NCI-H2227 treated with DMSO at 0.1 percent for 48 hours (cell line): ENCODE measurements around the gene HDAC9.
"Not testable (repeated sequence)": the region's sequence is repeated elsewhere in the genome, so short reads cannot be mapped to it uniquely, and the experiment has no call there.

Experiments
- DNase-seq: peaks from one replicate; lab custom pipeline; 2025; lab: John Stamatoyannopoulos, UW

The HDAC9 gene

DNA sequence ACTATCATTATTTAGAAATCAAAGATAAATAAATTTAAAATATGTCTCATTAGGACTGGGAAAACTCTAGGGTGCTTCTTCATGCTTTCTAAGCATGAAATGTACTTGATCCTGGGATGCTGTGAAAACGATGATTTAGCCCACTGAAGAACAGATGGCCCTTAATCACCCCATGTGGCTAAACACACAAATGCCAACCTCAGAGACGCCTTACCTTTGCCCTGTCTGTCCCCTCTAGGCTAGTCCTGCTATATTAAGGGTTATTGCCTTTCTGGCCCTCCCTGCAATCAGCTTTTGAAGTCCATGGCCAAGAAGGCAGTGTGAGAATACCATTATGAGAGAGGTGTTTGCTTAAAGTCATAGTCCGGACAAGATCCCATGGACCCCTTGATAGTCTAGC is 404.7 kb downstream of the HDAC9 start:
- DNase-seq, result no peak

DNA sequence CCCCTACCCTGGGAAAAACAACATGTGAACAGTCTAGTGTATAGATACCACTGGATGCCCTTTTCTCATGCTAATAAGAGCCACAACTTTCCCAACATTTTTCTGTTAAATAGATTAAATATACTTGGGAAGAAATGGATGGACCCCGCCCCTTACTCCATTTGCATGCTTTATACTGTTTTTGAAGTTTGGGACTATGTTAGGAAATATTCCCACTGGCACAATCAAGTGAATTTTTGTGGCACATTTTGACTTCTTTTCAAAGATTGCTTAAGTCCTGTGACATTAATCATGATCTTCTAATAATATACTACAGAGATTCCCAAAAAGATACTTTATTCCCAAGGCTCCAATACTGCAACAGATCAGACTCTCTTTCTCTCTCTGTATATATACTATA is 405.3 kb downstream of the HDAC9 start:
- DNase-seq, result no peak

DNA sequence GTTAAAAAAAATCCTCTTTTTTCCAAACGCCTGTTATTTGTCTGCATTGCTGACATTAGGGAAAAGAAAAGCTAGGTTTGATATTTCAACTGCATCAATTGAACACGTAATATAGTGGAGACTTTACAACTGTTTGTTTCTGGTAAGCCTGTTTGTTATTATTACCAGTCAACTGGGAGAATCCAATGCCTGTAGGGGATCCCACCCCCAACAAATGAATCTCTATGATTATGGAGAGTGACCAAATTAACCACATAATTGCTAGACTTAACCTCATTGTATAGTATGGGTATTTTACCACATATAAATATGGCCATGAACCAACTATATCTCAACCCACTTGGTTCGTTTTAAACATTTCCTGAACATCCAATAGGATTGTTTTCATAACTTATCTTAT is 405.8 kb downstream of the HDAC9 start:
- DNase-seq, result no peak

DNA sequence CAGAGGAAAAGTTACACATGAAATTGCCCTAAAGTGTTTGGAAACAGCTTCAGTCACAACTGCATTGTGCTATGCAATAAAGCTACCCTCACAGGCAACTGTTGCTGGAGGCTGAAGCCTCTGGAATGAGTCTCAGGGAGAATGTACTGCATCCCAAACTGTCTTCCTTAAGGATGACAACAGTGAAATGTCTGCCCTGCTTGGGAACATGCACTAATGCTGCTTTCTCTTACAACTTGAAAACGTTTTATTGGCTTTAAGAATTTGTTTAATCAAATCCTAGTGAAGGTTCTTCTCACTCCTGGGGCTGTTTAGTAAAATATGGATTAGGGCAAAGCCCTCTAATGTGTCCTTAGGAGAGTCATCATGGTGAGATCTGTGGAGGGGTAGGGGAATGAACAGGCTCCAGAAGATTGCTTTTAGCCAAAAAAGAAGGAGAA is 406.5 kb downstream of the HDAC9 start:
- DNase-seq, result no peak

DNA sequence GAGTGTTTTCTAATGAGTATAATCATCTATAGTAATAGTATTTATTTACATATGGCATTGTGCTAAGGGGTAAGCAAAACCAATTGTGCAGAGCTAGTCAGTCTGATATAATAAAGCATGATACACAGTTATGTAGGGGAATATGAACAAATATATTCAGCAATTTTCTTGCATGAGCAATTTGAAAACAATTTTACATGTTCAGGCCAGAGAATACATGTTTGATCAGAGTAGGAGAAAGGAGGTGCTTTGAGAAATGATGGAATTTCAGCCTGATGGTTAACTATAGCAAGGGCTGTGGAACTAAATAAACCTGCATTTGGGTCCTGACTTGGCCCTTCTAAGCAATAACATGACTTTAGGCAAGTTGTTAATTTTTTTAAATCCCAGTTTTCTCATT is 407.3 kb downstream of the HDAC9 start:
- DNase-seq, result no peak

DNA sequence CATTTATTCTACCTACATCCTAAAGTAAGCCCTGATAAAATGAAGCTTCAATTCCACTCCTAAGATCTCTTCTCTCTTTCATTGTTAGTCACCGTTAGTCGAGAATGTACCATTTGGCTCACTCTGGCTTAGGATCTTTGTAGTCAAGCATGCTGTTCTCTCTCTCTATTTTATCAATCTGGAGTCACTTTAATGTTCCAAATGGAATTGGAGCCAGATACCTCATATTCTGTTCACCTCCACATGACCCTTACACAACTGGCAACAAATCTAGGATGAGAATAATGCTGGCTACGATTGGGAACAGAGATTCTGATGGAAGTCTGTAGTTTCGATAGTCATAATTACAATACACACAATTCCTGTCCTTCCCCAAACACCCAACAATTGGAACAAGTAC is 408.1 kb downstream of the HDAC9 start:
- no peak for DNase-seq

DNA sequence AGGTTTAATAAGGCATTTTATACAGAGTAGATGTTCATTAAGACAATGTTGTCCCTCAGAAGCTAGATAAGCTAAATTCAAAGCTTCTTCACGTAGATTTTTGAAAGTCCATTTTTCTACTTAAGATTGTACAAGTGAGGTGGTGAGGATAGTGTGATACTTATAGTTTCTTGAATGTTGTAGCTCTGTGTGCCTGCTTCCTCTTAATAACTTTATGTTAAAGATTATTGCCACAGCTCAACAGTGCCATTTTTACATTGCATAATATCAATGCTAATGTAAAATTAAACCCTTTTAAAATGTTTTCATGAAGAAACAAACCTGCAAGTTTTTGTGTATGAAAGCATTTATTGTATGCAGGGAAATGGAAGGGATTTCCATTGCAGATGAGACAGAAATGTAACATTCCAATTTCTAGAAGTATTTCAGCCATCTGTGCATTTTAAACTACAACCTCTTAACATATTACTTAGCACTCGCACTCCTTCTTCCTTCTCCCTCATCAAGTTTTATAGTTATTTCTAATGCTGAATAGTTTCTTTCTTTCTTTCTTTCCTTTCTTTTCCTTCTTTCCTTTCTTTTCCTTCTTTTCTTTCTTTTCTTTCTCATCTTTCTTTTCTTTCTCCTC is 409.9 kb downstream of the HDAC9 start:
- DNase-seq, result no peak

DNA sequence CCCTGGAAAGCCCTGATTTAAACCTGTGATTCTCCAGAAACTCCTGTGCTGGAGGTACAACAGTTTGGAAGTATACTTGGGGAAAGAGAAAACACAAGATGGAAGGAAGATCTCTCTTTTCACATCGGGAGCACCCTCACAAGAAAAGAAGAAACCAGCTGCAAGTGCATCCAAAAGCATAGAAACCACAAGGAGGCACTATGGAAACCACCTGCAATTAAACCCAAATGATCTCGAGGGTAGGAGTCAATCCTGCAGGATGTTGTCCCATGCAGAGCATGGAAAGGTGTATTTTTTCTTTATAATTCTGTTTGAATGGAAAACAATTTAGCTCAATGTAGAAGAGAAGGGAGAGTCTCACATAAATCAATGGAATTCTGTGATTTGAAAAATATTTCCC is 411.4 kb downstream of the HDAC9 start:
- DNase-seq, result no peak

DNA sequence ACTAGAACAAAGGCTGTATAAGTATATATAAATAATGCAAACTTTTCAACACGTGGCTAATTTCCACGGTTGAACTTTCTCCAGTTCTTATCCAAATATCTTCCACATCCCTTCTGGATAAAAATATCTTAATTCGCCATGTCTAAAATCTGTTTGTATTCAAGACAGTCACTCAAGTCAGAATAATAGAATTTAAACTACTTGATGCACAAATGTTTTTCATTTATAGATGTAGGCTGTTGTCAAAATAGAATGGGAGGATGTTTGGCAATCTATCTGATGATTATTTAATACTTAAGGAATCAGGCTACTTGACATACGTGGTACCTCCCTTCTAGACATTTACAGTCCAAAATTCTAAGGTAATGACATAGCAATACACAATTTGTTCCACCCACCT is 417.6 kb downstream of the HDAC9 start:
- no peak for DNase-seq

DNA sequence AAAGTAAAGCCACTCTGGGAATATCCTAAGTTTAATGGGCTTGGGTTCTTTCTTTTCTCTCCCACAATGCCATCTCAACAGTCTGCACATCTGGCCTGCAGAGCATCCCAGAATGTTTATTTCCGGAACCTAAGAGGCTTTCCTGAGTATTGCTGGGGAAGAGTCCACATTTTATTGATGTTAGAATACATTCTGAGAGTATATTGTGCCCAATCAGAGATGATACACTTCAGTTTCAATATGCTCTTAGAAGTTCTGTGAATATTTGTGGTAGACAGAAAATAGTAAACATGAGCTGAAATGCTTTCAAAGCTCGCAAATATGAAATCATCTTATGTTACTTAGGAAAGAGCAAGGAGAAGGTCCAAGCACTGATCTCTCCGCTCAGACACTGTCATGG is 421.3 kb downstream of the HDAC9 start:
- DNase-seq, result no peak

DNA sequence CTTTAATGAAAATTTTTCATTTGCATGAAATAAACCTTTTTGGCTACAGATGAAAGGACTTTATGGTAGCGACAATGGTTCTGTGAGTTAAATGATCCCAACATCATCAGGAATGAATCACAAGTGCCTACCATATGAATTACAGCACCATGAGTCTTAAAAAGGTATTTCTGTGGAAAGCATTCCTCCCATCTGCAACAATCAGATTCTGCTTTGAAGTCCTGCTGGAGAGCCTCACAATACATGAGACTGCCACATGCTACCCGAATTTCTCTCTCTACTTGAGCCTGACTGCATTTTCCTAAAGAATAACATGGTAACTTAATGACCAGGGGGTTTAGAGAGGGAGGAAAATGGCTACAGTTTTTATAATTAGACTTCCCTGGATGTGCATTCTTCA is 431.6 kb downstream of the HDAC9 start:
- no peak for DNase-seq

DNA sequence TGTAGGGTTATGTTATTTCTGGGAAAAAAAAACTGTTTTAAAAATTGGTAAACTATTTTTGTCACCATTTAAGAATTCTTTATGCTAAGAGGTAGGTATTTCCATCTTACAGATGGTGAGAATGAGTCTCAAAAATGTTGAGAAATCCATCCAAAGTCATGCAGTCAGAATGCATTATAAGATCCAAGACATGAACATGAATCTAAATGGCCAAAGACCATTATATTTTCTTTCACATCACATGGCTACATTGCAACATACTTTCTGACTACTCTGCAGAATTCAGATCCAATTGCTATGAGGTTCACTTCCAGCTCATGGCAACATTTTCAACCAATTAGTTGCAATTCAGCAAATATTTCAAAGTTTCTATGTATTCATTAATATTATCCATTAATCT is 440.7 kb downstream of the HDAC9 start:
- DNase-seq, result no peak

DNA sequence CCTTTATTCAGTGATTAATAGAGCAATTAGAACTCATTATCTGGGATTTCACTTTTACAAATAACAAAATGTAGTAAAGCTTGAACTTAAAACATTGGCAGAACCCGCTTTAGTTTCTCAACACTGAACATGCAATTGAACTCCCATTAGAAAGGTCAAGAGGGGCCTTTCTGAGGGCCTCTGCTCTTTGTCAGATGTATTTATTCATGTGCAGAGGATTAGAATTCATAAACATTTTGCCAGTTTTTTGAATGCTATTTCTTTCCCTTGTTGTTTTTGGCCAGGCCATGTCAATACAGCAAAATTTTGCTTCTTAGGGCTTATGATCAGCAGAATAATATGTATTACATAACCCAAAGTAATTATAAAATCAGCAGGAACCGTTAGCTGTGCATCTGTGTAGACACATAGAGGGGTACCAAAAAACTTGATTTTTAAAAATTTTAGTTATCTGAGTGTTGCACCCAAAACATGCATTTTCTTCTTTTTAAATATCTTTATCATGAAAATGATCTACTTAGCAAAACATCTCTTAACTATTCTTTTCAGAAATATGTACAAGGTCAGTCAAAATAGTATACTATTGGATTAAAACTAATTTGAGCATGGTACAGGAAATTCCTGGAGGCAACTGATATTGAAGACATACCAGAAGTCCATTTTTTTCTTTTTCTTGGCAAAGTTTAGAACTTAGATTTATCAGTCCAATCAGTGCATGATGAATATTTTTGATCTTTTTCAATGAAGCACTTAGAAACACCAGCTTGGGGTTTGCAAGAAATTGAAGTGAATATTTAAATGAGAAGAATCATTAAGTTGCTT is 444.4 kb downstream of the HDAC9 start:
- no peak for DNase-seq

DNA sequence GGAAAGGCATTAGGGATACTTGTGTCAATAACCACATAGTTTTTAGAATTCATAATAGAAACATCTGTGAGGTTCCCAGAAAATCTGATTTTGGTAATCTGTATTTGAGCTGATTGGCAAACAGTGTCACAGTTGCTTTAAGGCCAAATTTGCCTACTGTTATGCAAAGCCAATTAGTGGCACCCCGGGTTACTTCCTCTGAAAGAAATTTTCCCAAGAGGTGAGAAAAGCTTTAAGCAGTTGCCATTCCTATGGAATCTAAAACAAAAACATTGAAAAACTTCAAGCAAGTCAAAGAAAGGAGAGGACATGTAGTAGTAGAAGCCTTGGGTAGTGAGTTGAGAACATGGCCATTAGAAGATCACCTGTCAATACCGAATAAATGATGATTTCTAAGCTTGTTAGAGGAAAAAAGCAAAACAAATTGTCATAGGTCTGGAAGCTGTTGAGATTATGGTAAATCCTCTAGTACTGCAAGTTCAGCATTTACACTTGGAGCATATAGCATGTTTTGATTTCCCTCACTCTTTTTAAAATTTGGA is 445.1 kb downstream of the HDAC9 start:
- no peak for DNase-seq

DNA sequence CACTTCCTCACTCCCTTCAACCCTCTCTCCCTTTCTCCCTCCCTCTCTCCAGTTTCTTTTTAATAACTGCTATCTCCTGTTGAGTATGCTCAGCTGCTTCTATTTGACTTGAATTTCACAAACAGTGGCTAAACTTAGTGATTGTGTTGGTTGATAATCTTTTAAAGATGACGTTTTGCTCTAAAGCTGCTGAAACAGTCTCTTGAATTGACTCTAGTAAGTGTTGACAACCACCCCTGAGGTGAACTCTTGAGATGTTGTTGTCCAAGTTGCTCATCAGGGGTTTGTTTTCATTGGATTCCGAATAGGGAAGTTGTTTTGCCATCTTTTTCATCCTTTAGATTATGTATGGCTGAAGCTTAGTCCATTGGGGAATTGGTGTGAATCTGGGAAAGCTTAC is 445.7 kb downstream of the HDAC9 start:
- DNase-seq, result no peak

DNA sequence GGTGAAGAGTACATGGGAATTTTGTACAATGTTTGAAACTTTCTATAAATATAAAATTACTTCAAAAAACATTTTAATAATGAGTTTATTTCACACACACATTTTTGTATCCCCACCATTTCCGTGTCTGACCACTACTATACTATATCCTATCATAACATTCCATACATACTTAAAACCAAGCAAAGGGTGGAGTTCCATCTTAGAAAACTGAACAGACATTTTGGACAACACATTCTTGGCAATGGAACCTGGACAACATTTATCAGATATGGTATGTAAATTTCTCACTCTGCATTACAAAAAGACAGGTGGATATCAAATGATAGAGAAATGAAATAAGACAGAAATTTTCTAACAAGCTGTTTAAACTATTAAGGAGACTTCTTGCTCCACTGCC is 453.0 kb downstream of the HDAC9 start:
- DNase-seq, result no peak

DNA sequence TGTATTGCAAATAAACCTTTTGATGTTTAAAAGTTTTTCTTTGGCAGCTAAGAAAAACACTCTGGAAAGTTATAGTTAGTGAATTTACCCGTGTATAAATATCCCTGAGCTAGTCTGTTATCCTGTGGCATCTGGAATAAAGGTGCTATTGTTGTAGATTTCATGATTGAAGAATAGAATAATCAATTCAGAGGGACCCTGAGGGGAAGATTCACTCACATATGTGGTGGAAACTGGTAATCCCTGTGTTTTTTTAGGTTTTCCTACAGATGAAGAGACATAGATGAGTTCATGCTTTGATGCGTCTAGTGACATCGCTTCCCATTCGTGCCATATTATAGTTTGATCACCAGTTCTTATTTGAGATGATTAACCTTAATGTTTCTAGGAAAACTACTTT is 457.3 kb downstream of the HDAC9 start:
- no peak for DNase-seq

DNA sequence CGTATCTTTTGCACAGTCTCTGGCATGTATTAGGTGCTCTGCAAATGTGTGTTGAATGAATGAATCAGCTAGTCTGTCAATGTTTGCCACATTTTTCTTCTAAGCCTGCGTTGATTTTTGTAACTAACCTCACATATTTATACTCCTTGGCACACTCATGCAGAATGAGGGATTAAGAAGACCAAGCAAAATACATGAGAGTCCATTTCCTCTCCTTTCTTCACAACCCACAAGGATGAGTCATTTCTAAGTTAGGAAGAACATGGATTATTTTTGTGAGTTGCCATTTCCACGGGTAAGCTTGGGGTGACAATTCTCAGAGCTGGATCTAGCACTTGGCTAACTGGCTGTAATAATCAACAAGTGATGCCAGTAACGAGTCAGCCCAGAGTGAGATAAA is 463.1 kb downstream of the HDAC9 start:
- DNase-seq, result no peak

DNA sequence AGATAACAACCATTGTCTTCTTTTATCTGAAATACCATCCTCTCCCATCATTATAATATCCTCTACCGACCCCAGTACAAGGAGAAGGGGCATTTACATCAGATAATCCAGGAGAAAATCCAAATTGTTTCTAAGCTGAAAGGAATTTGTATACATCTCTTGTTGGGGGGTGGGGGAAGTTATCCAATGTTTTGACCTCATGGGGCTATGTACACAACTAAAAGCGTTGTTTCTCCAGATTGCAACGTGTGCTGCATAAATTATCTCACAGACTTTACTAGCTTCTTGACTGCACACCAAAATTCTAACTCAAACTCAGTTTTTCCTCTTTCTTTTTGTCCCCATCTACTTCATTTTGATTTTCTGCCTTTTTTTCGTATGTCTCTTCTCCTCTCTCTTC is 465.2 kb downstream of the HDAC9 start:
- no peak for DNase-seq

DNA sequence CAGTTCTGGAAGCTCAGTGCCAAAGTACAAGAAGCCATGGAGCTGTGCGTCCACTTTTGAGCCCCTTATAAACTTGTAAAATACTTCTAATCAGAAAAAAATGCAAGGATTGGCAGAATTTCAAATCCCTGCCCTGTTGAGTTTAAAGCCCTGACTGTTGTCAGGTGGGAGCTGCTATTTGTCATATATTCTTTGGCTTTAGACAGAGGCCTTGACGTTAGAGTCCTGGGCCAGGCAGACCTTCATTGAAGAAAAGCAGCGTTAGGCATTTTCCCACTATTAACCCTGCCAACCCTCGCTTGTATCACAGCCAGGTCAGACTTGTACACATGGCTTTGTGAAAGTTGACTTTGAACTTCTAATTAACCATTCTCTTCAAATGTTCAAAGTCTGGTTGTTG is 466.5 kb downstream of the HDAC9 start:
- DNase-seq, result no peak

DNA sequence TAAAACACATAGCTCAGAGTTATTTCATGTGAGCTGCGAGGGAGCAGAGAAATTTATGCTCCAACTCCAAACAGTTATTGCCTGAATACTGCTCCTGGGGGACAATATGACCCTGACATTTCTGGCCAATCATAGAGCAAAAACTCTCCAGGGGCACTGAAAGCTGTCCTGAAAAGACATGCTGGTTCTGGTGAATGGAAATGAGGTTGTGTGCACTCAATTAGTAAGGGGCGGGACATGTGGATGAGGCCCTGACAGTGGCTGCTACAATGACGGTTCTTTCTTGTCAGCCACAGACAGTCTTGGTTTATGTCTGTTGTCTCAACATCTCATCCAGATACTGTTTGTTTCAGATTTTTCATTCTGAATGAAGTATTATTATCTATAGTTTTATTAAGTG is 470.1 kb downstream of the HDAC9 start:
- DNase-seq, result no peak

DNA sequence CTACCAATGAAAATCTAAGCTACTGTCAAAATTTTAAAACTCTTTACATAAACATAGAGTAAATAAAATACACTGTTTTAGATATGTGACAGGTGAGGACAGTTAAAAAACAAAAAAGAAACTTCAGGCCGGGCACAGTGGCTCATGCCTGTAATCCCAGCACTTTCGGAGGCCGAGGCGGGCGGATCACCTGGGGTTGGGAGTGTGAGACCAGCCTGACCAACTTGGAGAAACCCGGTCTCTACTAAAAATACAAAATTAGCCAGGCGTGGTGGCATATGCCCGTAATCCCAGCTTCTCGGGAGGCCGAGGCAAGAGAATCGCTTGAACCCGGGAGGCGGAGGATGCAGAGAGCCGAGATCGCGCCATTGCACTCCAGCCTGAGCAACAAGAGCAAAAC is 472.2 kb downstream of the HDAC9 start:
- not testable (repeated sequence) for DNase-seq

DNA sequence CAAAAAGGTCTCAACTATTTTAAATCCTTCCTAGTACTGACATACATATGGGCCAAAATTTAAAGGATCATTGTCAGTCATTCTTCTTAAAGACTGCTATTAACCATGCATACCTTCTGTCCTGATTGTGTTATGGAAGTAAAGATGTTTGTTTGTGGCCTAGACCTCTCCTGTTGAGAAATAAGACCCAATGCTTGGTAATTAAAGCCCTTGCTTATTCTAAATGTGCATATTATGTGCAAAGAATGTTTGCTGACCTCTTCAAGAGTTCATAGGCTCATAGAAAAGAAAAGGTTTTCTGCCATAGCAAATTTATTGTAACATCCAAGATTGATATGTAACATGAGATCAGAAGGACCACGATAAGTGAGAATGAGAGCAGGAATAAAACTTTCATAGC is 476.3 kb downstream of the HDAC9 start:
- no peak for DNase-seq

DNA sequence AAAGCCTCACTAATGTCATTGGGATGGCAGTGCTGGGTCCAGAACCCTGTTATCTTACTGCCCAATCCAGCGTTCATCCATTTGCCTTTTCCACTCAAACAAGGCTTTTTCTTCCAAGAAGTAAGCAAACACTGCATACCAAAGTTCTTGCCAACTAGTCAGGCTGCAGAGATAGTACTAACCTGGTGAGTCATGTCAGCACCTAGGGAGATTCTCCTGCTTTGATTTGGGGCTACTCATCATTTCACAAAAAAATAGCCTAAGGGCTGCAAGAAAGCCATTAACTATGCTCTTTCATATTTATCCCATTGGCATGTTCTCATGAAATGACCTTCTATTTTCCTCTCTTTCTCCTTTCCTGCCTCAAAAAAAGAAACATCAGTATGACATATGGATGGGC is 479.3 kb downstream of the HDAC9 start:
- no peak for DNase-seq
